MV-4-11 (cell line): Measurements from ENCODE around the gene EEIG2.

Source experiments
- DNase-seq: peaks from one replicate; lab custom pipeline; 2025; lab: John Stamatoyannopoulos, UW

EEIG2 gene

GRCh38 chr1:108584428-108584856 is 24.5 kb downstream of the EEIG2 start:
- DNase-seq, result peak; percentile 81

- DNase-seq, result no peak
These were observed 25.4 kb downstream of the EEIG2 start for GRCh38 chr1:108585313-108585712.

- DNase-seq, result no peak
These were observed 30.5 kb downstream of the EEIG2 start for GRCh38 chr1:108590441-108590840.

- peak; percentile 69 for DNase-seq
These were observed 31.1 kb downstream of the EEIG2 start for GRCh38 chr1:108590957-108591356.

GRCh38 chr1:108591466-108591865 is 31.6 kb downstream of the EEIG2 start:
- no peak for DNase-seq

- DNase-seq, result peak; percentile 56
These were observed 32.3 kb downstream of the EEIG2 start for GRCh38 chr1:108592030-108592759.

GRCh38 chr1:108593448-108593847 is 33.5 kb downstream of the EEIG2 start:
- DNase-seq, result no peak

GRCh38 chr1:108595507-108595906 is 35.6 kb downstream of the EEIG2 start:
- DNase-seq, result no peak

- DNase-seq, result no peak
These were observed 37.1 kb downstream of the EEIG2 start for GRCh38 chr1:108597041-108597440.

GRCh38 chr1:108598340-108598739 is 38.4 kb downstream of the EEIG2 start:
- DNase-seq, result no peak

GRCh38 chr1:108600504-108600903 is 40.6 kb downstream of the EEIG2 start:
- DNase-seq, result no peak

- no peak for DNase-seq
These were observed 42.0 kb downstream of the EEIG2 start for GRCh38 chr1:108601708-108602410.

- DNase-seq, result no peak
These were observed 45.7 kb downstream of the EEIG2 start for GRCh38 chr1:108605633-108606032.

- no peak for DNase-seq
These were observed 46.6 kb downstream of the EEIG2 start for GRCh38 chr1:108606478-108606877.

GRCh38 chr1:108609483-108610049 is 49.7 kb downstream of the EEIG2 start:
- DNase-seq, result no peak
